SH-SY5Y (cell line): Measurements from ENCODE around the gene ADGRG3.

Experiments
- GATA2 ChIP-seq: IDR thresholded peaks from 2 replicates; pipeline ENCODE4 v1.6.1; 2011; ENCODE audit warnings: mild to moderate bottlenecking, low read depth, low read length
- GATA3 ChIP-seq: IDR thresholded peaks from 2 replicates; pipeline ENCODE4 v1.6.1; 2011; ENCODE audit warnings: low read depth, mild to moderate bottlenecking, low read length, moderate library complexity

GRCh38 chr16:57643147-57643874 is 24.8 kb upstream of the ADGRG3 start:
- no peak for TF ChIP-seq GATA3
- no peak for TF ChIP-seq GATA2
